ENCODE data around the gene GALNT17.

The GALNT17 gene

GRCh38 chr7:71509381-71509780 lies 377.4 kb downstream of the GALNT17 start:
- no peak for DNase-seq

GRCh38 chr7:71511361-71511807 lies 379.4 kb downstream of the GALNT17 start:
- DNase-seq = no peak

- DNase-seq = no peak
These were observed 386.2 kb downstream of the GALNT17 start for GRCh38 chr7:71517940-71518699.

- no peak for DNase-seq
These were observed 386.9 kb downstream of the GALNT17 start for GRCh38 chr7:71518880-71519279.

GRCh38 chr7:71521506-71521905 lies 389.6 kb downstream of the GALNT17 start:
- no peak for DNase-seq

- no peak for DNase-seq
These were observed 394.2 kb downstream of the GALNT17 start for GRCh38 chr7:71526106-71526505.

- no peak for DNase-seq
These were observed 395.3 kb downstream of the GALNT17 start for GRCh38 chr7:71527213-71527612.

- no peak for DNase-seq
These were observed 403.7 kb downstream of the GALNT17 start for GRCh38 chr7:71535616-71536015.

GRCh38 chr7:71538210-71538609 lies 406.3 kb downstream of the GALNT17 start:
- DNase-seq = no peak

GRCh38 chr7:71539615-71540014 lies 407.7 kb downstream of the GALNT17 start:
- DNase-seq = no peak

GRCh38 chr7:71541707-71542353 lies 409.9 kb downstream of the GALNT17 start:
- DNase-seq = no peak

- no peak for DNase-seq
These were observed 411.5 kb downstream of the GALNT17 start for GRCh38 chr7:71543396-71543795.

- no peak for DNase-seq
These were observed 412.9 kb downstream of the GALNT17 start for GRCh38 chr7:71544816-71545215.

- DNase-seq = no peak
These were observed 415.5 kb downstream of the GALNT17 start for GRCh38 chr7:71547426-71547825.

GRCh38 chr7:71548746-71549145 lies 416.8 kb downstream of the GALNT17 start:
- no peak for DNase-seq

GRCh38 chr7:71553306-71553705 lies 421.4 kb downstream of the GALNT17 start:
- DNase-seq = no peak

- DNase-seq = no peak
These were observed 423.8 kb downstream of the GALNT17 start for GRCh38 chr7:71555758-71556157.

GRCh38 chr7:71558806-71559613 lies 427.1 kb downstream of the GALNT17 start:
- DNase-seq = no peak

GRCh38 chr7:71560354-71560995 lies 428.5 kb downstream of the GALNT17 start:
- DNase-seq = no peak

GRCh38 chr7:71563276-71563675 lies 431.3 kb downstream of the GALNT17 start:
- DNase-seq = no peak

GRCh38 chr7:71566376-71566775 lies 434.4 kb downstream of the GALNT17 start:
- DNase-seq = no peak

- DNase-seq = no peak
These were observed 435.0 kb downstream of the GALNT17 start for GRCh38 chr7:71566991-71567390.

Measured in activated gamma-delta T cell (primary cell).